HG03571 (cell line): ENCODE measurements around the gene TMC8.
"Not testable (repeated sequence)": the region's sequence is repeated elsewhere in the genome, so short reads cannot be mapped to it uniquely, and the experiment has no call there.

ENCODE experiments used
- ATAC-seq: cut with Tn5 transposase; IDR thresholded peaks from one replicate; pipeline ENCODE4 v1.9.1; 2021; ENCODE audit not compliant: unreplicated experiment

TMC8 gene, protein sequence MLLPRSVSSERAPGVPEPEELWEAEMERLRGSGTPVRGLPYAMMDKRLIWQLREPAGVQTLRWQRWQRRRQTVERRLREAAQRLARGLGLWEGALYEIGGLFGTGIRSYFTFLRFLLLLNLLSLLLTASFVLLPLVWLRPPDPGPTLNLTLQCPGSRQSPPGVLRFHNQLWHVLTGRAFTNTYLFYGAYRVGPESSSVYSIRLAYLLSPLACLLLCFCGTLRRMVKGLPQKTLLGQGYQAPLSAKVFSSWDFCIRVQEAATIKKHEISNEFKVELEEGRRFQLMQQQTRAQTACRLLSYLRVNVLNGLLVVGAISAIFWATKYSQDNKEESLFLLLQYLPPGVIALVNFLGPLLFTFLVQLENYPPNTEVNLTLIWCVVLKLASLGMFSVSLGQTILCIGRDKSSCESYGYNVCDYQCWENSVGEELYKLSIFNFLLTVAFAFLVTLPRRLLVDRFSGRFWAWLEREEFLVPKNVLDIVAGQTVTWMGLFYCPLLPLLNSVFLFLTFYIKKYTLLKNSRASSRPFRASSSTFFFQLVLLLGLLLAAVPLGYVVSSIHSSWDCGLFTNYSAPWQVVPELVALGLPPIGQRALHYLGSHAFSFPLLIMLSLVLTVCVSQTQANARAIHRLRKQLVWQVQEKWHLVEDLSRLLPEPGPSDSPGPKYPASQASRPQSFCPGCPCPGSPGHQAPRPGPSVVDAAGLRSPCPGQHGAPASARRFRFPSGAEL

DNA sequence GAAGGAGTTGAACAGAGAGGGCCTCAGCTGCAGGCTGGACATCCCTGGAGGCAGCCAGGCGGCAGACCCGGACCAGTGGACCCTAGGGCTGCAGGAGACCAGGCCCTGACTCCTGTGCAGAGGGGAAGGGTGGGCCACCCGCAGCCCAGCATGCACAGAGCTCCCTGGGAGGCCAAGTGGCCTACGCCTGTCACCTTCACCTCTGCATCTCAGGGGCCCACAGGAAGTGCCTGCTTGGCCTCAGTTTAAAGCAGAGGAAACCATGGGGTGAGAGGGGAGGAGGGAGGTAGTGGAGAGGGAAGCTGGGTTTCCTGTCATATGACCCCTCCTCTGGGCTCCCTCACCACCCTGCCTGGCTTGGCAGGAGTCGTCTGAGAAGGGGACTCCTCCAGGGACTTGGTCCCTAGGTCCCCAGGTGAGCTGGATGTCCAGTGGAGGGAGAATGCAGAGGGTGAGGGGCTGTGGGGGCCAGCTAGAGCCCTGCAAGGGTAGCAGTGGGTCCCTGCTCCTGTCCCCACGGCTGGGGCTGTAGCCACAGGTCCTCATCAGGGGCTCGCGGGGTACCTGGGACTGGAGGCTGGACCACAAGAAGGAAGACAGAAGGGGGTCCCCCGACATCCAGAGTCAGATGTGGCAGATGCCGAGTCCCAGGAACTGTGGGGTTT lies at the start of gene TMC8:
Gene TMC8 (plus strand): TSS at position 335 of the 665 bp plus-strand sequence. CDS start 818 bp downstream, outside the sequence.
- no peak for ATAC-seq

DNA sequence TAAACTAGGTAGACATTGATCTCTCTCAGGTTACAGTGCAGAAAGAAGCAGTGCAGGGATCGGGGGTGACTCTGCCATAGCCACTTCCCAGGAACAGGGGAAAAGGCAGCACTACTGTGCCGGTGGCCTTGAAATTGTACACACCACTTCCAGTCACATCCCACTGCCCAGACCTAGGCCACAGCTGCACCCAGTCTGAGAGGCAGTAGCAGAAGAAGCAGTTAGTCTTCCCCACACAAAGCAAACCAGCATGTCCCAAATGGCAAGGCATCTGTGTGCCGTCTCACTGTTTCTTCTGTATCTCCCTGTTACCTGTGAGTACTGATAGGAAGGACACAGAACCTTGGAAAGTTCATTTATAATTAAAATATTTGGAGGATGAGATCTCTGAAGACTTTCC lies 49.0 kb upstream of the TMC8 start:
- no peak for ATAC-seq

DNA sequence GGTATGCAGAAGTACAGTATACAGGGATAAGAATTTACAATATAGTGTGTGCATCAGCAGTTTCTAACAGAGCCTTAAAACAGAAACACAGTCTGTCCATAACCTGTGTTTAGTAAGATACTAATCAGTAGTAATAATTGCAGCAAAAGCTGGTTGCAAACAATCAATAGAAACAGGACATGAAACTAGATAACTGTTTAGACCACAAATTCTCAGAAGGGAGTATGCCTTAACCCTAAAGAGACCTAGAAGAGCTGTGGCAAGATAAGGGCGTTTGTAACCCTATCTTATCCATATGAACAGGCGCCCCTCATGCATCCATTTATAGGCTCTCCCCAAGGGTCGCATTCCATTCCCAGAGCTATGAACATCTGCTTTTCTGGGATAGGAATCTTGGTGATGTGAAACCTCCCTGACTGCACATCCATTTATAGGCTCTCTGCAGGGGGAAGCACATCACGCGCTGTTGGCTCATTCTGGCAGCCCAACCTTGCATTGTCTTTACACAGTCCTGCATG lies 48.2 kb upstream of the TMC8 start:
- not testable (repeated sequence) for ATAC-seq

DNA sequence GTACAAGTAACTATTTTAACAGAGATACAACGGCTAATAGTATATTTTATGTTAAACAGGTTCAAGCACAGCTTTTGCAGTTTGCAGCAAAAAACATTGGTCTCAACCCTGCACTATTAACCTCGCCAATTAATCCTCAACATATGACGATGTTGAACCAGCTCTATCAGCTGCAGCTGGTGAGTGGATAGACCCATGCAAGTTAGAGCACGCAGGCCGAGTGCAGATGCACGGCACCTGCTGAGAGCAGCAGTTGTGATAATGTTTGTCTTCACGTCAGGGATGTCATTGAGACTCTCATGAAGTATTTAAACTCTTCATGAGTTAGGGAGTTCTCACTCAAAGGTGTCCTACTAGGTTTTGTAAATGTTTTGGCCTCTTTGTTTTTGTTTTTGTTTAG lies 47.6 kb upstream of the TMC8 start:
- no peak for ATAC-seq

DNA sequence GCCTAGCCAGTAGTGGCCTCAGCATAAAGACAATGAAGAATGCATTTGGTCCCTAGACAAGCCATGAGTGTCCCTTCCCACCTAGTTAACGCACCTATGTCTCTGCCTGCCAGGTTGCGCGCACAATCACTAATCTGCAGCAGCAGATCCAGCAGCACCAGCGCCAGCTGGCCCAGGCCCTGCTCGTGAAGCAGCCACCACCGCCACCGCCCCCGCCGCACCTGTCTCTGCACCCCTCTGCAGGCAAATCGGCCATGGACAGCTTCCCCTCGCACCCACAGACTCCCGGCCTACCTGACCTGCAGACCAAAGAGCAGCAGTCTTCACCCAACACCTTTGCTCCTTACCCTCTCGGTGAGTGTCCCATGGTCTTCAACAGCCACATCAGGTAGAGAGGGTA lies 43.8 kb upstream of the TMC8 start:
- no peak for ATAC-seq

DNA sequence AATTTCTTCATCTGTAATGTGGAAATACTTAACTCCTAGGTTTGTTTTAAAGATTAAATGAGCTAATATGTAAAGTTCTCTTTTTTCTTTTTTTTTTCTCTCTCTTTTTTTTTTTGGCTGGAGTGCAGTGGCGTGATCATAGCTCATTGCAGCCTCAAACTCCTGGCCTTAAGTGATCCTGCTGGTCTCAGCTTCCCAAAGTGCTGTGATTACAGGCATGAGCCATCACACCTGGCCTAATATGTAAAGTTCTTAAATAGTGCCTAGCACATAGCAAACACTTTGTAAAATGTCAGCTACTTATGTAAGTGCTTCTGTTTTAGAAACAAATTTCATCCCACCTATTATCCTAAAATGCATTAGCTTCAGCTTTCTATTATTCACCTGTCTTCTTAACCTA lies 42.0 kb upstream of the TMC8 start:
- no peak for ATAC-seq

DNA sequence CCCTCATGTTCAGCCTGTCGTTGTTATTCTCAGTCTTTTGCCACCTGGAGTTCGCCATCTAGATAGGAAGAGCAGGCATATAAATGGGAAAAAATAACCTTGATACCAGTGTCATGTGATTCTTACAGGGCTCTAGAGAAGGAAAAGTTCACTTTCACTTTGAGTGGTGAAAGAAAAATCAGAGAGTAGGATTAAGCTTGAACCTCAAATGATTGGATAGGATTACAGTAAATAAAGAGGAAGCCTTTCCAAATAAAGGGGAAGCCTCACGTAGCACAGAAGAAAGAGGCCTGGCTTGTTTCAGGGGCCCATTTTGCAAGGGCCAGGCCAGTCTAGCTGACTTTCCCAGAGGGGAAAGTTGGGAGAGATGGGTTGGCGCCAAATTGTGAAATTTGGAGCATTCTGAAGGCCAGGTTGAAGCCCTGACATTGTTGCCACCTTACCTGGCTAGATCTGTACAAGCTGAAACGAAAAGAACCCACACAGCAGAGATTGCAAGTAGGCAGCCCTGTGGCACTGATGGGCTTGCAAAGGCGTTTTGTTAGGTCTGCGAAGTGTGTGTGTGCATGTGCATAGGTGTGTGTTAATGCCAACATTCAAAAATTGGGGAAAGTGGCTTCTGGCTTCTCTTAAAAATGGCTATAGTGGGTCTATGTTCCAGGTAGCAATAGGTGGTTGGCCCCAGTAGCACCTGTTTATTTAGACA lies 40.8 kb upstream of the TMC8 start:
- no peak for ATAC-seq

DNA sequence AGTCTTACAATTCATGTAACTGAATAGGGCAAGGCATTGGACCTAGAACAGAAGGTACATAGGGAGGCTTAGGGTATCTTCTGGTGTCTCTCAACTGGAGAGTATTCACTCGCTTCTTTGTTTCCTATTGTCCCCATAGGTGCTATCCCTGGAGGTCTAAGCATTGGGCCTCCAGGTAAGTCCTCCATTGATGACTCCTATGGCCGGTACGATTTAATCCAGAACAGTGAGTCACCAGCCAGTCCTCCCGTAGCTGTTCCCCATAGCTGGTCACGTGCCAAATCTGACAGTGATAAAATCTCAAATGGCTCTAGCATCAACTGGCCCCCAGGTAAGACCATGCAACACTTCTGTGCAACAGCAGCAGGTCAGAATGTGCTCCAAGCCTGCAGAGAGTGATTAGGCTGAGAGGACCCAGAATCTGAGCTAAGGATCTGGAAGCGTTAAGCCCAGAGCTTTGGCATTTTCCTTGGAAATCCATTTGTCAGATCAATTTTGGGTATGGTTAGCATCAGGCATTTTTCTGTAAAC lies 37.7 kb upstream of the TMC8 start:
- ATAC-seq, result no peak

DNA sequence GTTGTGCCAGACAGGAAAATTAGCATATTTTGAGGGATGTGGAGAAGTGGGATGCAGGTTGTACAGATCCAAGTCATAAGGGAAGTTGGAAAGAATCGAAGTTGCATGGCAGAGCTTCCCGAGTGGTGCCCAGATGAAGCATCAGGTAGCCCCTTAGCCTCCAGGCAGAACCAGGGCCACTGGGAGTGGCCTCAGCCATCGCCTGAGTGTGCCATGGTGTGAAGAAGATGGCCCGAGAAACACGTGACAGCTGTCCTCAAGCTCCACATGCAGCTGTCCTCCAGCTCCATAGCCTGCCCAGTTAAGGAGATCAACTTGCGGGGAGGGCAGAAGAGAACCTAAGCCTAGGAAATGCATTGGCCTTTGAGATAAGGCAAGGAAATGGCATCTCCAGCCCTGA lies 35.5 kb upstream of the TMC8 start:
- ATAC-seq, result no peak

DNA sequence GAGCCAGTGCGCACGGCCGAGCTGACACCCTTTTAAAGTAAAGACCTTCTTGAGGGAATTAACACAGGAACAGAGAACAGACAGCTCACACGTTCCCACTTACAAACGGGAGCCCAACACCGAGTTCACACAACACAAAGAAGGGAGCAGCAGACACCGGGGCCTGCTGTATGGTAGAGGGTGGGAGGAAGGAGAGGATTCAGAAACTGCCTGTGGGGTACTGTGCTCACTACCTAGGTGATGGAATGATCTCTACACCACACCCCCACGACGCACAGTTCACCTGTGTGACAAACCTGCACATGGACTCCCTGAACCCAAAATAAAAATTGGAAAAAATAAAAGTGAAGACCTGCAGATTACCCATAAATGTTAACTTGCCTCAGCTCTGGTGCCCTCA lies 34.5 kb upstream of the TMC8 start:
- no peak for ATAC-seq

DNA sequence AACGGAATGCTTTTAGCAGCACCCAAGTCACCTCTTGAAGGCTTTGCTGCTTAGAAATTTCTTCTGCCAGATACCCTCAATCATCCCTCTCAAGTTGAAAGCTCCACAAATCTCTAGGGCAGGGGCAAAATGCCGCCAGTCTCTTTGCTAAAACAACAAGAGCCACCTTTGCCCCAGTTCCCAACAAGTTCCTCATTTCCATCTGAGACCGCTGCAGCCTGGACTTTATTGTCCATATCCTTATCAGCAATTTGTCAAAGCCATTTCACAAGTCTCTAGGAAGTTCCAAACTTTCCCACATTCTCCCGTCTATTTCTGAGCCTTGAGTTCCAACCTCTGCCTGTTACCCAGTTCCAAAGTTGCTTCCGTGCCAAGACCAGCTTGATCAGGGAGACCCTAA lies 29.5 kb upstream of the TMC8 start:
- no peak for ATAC-seq

DNA sequence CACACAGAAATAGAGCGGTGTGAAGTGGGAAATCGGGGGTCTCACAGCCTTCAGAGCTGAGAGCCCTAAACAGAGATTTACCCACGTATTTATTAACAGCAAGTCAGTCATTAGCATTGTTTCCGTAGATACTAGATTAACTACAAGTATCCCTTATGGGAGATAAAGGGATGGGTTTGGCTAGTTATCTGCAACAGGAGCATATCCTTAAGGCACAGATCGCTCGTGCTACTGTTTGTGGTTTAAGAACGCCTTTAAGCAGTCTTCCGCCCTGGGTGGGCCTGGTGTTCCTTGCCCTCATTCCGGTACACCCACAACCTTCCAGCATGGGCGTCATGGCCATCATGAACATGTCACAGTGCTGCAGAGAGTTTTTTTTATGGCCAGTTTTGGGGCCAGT lies 29.0 kb upstream of the TMC8 start:
- ATAC-seq, result no peak

DNA sequence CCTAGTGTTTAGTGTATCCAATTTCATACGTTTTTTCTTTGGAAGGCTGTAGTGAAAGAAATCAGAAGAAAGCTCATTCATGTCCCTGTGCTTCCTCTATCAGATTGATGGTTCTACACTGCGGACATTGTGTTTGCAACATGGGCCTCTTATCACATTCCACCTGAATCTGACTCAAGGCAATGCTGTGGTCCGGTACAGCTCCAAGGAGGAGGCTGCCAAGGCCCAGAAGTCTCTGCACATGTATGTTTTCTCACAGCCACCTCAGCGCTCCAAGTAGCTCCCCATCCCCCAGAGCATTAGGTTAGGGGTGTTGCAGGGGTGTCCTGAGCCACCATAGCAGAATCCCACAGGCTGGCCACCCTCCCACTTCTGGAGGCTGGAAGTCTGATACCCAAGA lies 27.3 kb upstream of the TMC8 start:
- no peak for ATAC-seq

DNA sequence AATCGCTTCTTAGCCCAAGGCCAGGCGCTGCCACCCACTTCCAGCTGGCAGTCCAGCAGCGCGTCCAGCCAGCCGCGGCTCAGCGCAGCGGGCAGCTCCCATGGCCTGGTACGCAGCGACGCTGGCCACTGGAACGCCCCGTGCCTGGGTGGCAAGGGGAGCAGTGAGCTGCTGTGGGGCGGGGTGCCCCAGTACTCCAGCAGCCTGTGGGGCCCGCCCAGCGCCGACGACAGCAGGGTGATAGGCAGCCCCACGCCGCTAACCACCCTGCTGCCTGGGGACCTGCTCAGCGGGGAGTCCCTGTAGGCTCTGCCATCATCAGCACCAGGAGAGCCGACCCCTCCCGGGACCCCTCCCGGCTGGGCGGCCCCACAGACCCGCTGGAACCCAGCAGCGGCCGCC lies 26.0 kb upstream of the TMC8 start:
- ATAC-seq, result no peak

DNA sequence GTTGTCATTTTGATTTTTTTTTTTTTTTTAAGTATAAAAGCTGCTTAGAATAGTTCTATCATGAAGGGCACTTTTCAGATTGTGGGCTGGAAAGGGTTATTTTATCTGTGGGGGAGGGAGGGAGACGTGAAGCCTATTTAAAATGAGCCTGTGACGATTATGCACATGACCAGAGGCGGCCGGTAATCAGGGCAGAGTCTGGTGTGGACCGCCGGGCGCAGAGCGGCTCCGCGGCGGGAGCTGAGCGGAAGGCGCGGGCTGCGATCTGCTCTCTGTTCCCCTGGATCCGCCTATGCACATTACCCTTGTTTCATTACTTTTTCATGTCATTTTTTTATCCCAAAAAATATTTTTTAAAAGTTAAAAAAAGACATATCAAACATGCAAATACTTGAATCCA lies 25.5 kb upstream of the TMC8 start:
- ATAC-seq, result no peak

DNA sequence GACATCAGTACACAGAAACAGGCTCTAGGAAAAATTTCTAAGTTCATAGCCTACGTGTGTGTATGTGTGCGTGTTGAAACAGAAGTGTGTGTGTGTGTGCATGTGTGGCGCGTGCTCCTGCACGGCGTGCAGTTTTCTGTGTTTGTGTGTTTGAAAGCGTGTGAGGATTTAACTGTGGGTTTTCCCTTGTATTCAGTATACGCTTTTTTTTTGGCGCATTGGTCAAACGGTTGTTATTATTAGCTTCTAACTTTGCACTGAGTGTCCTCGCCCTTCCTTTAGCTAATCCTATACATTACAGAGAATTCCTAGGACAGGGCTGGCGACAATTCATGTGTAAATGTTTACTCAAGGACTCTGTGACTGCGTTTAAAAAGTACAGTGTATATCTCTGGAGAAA lies 25.0 kb upstream of the TMC8 start:
- no peak for ATAC-seq

DNA sequence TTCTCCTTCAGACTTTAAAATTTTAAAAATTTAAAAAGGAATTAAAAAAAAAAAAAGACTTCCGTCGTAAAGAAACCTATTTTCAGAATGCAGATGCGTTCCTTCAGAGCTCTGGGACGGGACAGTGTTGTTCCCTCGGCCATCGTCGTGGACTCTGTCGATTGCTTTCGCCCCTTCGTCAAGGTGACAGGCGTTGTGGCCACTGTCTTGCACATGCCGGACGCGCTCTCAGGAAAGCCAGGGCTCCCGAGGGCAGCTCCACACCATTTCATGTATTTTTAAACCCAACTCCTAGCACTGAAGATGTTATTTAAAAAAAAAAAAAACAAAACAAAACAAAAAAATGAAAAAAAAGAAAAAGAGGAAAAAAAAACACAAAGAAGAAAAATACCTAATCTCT lies 24.4 kb upstream of the TMC8 start:
- ATAC-seq, result no peak

DNA sequence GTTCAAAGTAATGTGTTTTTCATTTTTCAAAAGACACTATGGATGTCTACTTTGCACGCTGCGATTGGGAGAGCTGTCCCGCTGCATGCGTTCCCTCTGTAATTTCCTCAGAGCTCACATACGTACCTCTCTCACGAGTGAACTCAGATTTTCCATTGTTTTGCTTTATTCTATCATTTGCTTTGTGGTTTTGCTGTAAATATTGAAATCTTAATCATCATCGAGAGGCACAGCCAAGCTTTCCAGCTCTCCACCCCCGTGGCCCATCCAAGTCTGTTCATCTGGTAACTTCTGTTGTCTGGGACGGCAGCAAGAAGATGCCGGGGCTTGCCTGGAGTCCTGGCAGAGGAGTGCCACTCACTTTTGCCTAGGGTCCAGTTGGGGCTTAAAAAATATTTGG lies 23.1 kb upstream of the TMC8 start:
- no peak for ATAC-seq

DNA sequence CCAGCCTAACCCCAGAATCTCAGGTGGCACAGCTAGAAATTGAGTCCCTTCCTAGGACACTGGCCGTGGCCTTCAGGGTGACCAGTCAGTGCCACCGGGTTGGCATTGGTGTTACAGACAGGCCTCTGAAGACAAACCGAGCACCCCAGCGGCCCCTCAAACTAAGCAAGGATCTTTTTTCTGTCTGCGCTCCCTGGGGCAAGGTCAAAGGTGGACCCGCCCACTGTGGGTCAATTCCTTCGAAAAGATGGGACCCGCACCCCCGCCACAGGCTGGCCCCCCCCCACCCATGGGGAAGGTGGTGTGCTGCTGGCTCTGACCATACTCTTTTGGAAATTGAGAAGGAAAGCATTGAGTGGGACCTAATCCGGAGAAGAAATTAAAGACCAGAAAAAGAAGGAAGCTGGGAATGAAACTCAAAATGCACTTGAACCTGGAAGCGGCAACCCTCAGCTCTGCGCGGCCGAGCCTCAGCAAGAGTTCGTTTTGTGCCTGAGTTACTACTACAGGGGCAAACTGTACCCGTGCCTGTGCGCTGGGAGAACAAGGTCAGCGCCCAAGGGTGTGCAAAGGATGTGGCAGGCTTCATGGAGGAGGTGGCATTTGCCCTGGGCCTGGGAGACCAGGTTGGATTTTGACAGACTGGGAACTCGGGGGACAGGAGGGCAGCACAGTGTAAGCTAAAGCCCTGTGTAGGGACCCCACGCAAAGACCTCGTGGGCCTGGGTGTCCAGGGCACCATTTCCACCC lies 22.4 kb upstream of the TMC8 start:
- no peak for ATAC-seq
